Psoas muscle (tissue), 8 donors: ENCODE data around the gene B9D1. TPM values are rescaled to one million over a fixed set of nuclear protein-coding genes. Genes with fewer than 3 reads are reported as not detected.

Source experiments
- ATAC-seq, 4 donors: fragments of 200-7000 bp; cut with Tn5 transposase; one replicate each; pipeline ENCODE4 v1.9.1; 2020; ENCODE audit warnings: moderate library complexity in 3 of 4, mild to moderate bottlenecking in 2 of 4
- DNase-seq, 2 donors: peaks; one replicate each; pipeline ENCODE4 v3.0.0-alpha.2; 2020
- H3K27ac ChIP-seq: fragments of 200-600 bp; one replicate; pipeline ENCODE4 v1.8.0; 2022
- H3K27me3 ChIP-seq, 3 donors: fragments of 200-600 bp in 1 of 3; one replicate each; pipeline versions ENCODE4 v1.6.1 to v1.8.0; 2013 to 2022; ENCODE audit warnings: low read length in 2 of 3, mild to moderate bottlenecking in 2 of 3, moderate library complexity in 1 of 3; ENCODE audit not compliant: insufficient read depth in 3 of 3
- H3K36me3 ChIP-seq, 2 donors: fragments of 200-600 bp in 1 of 2; one replicate each; pipeline versions ENCODE4 v1.6.1 to v1.8.0; 2013 to 2022; ENCODE audit warnings: low read depth in 1 of 2, mild to moderate bottlenecking in 1 of 2, moderate library complexity in 1 of 2; ENCODE audit not compliant: insufficient read depth in 1 of 2
- H3K4me1 ChIP-seq: fragments of 200-600 bp; one replicate; pipeline ENCODE4 v1.8.0; 2022
- H3K4me3 ChIP-seq: fragments of 200-600 bp; one replicate; pipeline ENCODE4 v1.8.0; 2022; ENCODE audit warnings: mild to moderate bottlenecking
- H3K9me3 ChIP-seq: fragments of 200-600 bp; one replicate; pipeline ENCODE4 v1.8.0; 2022
- CTCF ChIP-seq: fragments of 200-600 bp; IDR thresholded peaks from one replicate; pipeline ENCODE4 v1.8.0; 2022; ENCODE audit warnings: antibody characterized with exemption
- WGBS, 3 donors: extraction: QIAGEN DNeasy Blood & Tissue Kit; methylation state at CpG; one replicate each; pipeline versions ENCODE4 v1.1.6 to v1.1.7; 2013; 5-methylcytosine and 5-hydroxymethylcytosine counted together
- intact Hi-C, 2 donors: fragments of 100-400 bp; cut with DNase I; formaldehyde crosslinking; loops; one replicate each; pipeline versions ENCODE4 v1.11.0 to v1.14.2; 2022
- polyA plus RNA-seq, 3 donors: library from polyadenylated mRNA; stranded (reverse); fragments of 200-250 nt; gene quantifications; one replicate each; pipeline ENCODE4 v1.2.3, GENCODE V29; 2013
- total RNA-seq, 4 donors: library from RNA; stranded (reverse); fragmentation: NEBNext Ultra II Directional in 2 of 4; extraction: Animal tissue kit (Norgen Biotek cat#: 25700) in 2 of 4; gene quantifications; one replicate each; pipeline versions ENCODE4 v1.2.1 to v1.2.4, GENCODE V29; 2021 to 2023
- donor health status: healthy with polysubstance abuse.
- donor health status: DM: no; HTN: no; CAD: no; lungs with moderate emphysema.
- donor health status: Bipolar disorder and iron deficiency.
- donor health status: healthy.
- donor health status: DM: yes; HTN: yes; CAD: no.
- donor health status: DM: no; HTN: no; CAD: no.
- donor health status: DM: no; HTN: no; CAD: no.
- donor health status: DM: yes; HTN: yes; CAD: no.

The B9D1 gene
- total and polyA plus RNA-seq, 7 donors, result 4.7 to 9.2 (median 7.0) TPM

- Histone ChIP-seq H3K9me3 (peaks cover 5% of the 10 kb centered on the region), H3K27ac (no peak overlapping the region), H3K4me3 (no peak overlapping the region), H3K36me3 (peaks cover 0 to 39% of the 10 kb centered on the region in 2 donors), H3K4me1 (no peaks in the 10 kb centered on the region), H3K27me3 (no peaks in the 10 kb centered on the region)
- no peak for TF ChIP-seq CTCF
- DNase-seq, result no peak
- peak in 2 of 4 donors; percentile 41 to 43 for ATAC-seq
- 82 to 86% (median 84%) methylated on average over 10 of the region's 10 CpGs for WGBS, 3 donors
- intact Hi-C loops, result no loop called here
Observed at GRCh38 chr17:19328441-19329061, 34.0 kb downstream of the B9D1 start.

- TF ChIP-seq CTCF, result no peak
- H3K4me1 ChIP-seq, result no peaks in the 10 kb centered on the region
- DNase-seq (no peak), ATAC-seq (no peak)
- WGBS, 3 donors, result 85 to 89% (median 86%) methylated on average over 14 of the region's 14 CpGs
- no peaks in the 10 kb centered on the region for H3K27me3 ChIP-seq
- no peak overlapping the region for H3K27ac ChIP-seq
- H3K9me3 ChIP-seq, result peaks cover 5% of the 10 kb centered on the region
- no peak overlapping the region for H3K4me3 ChIP-seq
- intact Hi-C loops, result no loop called here
- H3K36me3 ChIP-seq, result peaks cover 0 to 34% of the 10 kb centered on the region in 2 donors
Observed at GRCh38 chr17:19327031-19327783, 35.3 kb downstream of the B9D1 start.

- Histone ChIP-seq H3K4me1 (no peaks in the 10 kb centered on the region), H3K4me3 (no peak overlapping the region), H3K9me3 (peaks cover 5% of the 10 kb centered on the region), H3K36me3 (peaks cover 0 to 26% of the 10 kb centered on the region in 2 donors), H3K27me3 (no peaks in the 10 kb centered on the region), H3K27ac (no peak overlapping the region)
- intact Hi-C loops, result no loop called here
- DNase-seq (no peak), ATAC-seq (no peak)
- TF ChIP-seq CTCF, result no peak
Observed at GRCh38 chr17:19325542-19325941, 37.0 kb downstream of the B9D1 start.

- TF ChIP-seq CTCF, result no peak
- H3K27me3 ChIP-seq, result no peaks in the 10 kb centered on the region
- H3K36me3 ChIP-seq, result peaks cover 0 to 6% of the 10 kb centered on the region in 2 donors
- no peak overlapping the region for H3K27ac ChIP-seq
- ATAC-seq (no peak), DNase-seq (no peak)
- no peak overlapping the region for H3K4me3 ChIP-seq
- H3K4me1 ChIP-seq, result no peaks in the 10 kb centered on the region
- intact Hi-C loops, result no loop called here
- H3K9me3 ChIP-seq, result peaks cover 5% of the 10 kb centered on the region
- 96 to 100% (median 98%) methylated on average over 1 of the region's 1 CpG for WGBS, 3 donors
Observed at GRCh38 chr17:19322861-19323260, 39.7 kb downstream of the B9D1 start.
